Parathyroid adenoma (tissue), 2 donors: Measurements from ENCODE around the gene SLC16A12.

Experiments
- H2AFZ ChIP-seq: fragments of 300-600 bp; sonication (generic); one replicate; pipeline ENCODE4 v1.7.0; 2017; ENCODE audit warnings: antibody characterized with exemption, mild to moderate bottlenecking
- H3K27ac ChIP-seq: fragments of 300-600 bp; sonication (generic); one replicate; pipeline ENCODE4 v1.7.0; 2017
- H3K27me3 ChIP-seq: fragments of 300-600 bp; sonication (generic); one replicate; pipeline ENCODE4 v1.7.0; 2017; ENCODE audit warnings: low read length; ENCODE audit not compliant: control insufficient read depth, insufficient read depth
- H3K36me3 ChIP-seq: fragments of 300-600 bp; sonication (generic); one replicate; pipeline ENCODE4 v1.7.0; 2017; ENCODE audit warnings: low read length; ENCODE audit not compliant: control insufficient read depth, insufficient read depth
- H3K4me1 ChIP-seq: fragments of 300-600 bp; sonication (generic); one replicate; pipeline ENCODE4 v1.7.0; 2017; ENCODE audit warnings: control low read depth
- H3K4me2 ChIP-seq: fragments of 300-600 bp; sonication (generic); one replicate; pipeline ENCODE4 v1.7.0; 2017; ENCODE audit warnings: low read length
- H3K4me3 ChIP-seq: fragments of 300-600 bp; sonication (generic); one replicate; pipeline ENCODE4 v1.7.0; 2017; ENCODE audit warnings: low read depth, low read length
- H3K79me2 ChIP-seq: fragments of 300-600 bp; sonication (generic); one replicate; pipeline ENCODE4 v1.7.0; 2017; ENCODE audit warnings: control low read depth
- H3K9ac ChIP-seq: fragments of 300-600 bp; sonication (generic); one replicate; pipeline ENCODE4 v1.7.0; 2017; ENCODE audit warnings: mild to moderate bottlenecking
- H3K9me3 ChIP-seq: fragments of 300-600 bp; sonication (generic); one replicate; pipeline ENCODE4 v1.7.0; 2017; ENCODE audit warnings: low read length; ENCODE audit not compliant: control insufficient read depth
- TF ChIP-seq, protein P1 (sequence below): fragments of 300-600 bp; sonication (generic); IDR thresholded peaks from one replicate; pipeline ENCODE4 v1.7.0; 2017; ENCODE audit warnings: antibody characterized with exemption, mild to moderate bottlenecking
- donor health status: primary hyperparathyroidism.

Gene SLC16A12

DNA sequence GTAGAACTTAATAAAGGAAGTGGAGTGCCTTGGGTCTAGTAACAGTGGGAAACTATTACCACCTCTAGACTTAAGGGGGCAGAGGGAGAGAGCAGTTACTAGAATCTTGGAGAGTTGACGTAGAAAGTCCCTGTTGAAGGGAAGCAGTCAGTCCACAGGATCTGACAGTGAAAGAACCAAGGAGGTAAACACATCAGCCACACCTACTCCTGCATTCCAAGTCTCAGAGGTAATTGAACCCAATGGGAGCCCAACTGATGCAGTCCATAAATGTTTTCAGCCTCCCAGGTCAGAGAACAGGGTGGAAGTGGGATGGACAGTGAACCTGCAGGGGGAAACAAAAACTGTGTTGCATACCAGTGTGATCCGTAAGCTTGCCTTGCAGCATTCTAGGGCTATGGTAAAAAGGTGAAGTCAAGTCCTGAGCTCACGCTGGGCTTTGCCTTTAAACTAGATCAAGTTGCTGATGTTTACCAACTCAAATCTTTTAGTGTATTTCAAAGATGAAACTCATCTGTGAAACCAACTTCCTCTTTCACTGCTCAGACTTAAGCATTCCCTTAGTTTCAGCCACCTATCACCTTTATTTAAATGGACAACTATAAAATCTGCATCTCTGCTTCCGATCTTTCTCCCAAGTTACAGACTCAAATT lies 57.2 kb downstream of the SLC16A12 start:
- peaks cover 16% of the 10 kb centered on the region for H3K4me1 ChIP-seq
- TF ChIP-seq, protein P1, sequence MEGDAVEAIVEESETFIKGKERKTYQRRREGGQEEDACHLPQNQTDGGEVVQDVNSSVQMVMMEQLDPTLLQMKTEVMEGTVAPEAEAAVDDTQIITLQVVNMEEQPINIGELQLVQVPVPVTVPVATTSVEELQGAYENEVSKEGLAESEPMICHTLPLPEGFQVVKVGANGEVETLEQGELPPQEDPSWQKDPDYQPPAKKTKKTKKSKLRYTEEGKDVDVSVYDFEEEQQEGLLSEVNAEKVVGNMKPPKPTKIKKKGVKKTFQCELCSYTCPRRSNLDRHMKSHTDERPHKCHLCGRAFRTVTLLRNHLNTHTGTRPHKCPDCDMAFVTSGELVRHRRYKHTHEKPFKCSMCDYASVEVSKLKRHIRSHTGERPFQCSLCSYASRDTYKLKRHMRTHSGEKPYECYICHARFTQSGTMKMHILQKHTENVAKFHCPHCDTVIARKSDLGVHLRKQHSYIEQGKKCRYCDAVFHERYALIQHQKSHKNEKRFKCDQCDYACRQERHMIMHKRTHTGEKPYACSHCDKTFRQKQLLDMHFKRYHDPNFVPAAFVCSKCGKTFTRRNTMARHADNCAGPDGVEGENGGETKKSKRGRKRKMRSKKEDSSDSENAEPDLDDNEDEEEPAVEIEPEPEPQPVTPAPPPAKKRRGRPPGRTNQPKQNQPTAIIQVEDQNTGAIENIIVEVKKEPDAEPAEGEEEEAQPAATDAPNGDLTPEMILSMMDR: no peak

DNA sequence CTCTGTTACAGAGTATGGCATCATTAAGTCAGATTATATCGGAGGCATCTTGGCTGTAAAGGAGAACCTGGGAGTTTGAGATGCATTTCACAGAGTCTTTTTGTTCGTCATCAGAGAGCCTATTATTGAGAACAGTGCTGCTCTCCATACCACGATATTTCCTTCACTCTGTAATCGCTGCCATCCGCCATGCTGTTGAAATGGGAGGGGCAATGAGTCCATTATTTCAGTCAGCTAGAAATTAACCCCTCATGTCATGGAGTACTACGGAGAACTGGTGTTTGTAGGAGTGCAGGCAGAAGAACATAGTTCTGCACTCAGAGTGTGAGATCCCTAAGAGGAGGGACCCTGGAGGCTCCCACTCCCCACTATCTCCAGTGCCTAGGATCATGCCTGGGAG lies 59.2 kb downstream of the SLC16A12 start:
- Histone ChIP-seq H3K27me3 (no peaks in the 10 kb centered on the region), H2AFZ (peak overlapping the region; percentile 54), H3K9me3 (no peaks in the 10 kb centered on the region), H3K4me1 (peaks cover 16% of the 10 kb centered on the region), H3K79me2 (no peaks in the 10 kb centered on the region), H3K9ac (no peak overlapping the region), H3K4me3 (peak overlapping the region; percentile 14), H3K27ac (peak overlapping the region; percentile 40), H3K36me3 (no peaks in the 10 kb centered on the region), H3K4me2 (peak overlapping the region; percentile 13)
- TF ChIP-seq, protein P1: no peak

More for the DNA sequence above, 57.2 kb downstream of the SLC16A12 start:
- no peaks in the 10 kb centered on the region for H3K9me3 ChIP-seq
- no peak overlapping the region for H3K4me3 ChIP-seq
- no peaks in the 10 kb centered on the region for H3K36me3 ChIP-seq
- no peaks in the 10 kb centered on the region for H3K27me3 ChIP-seq
- no peak overlapping the region for H2AFZ ChIP-seq
- no peaks in the 10 kb centered on the region for H3K79me2 ChIP-seq
- H3K4me2 ChIP-seq: no peak overlapping the region
- no peak overlapping the region for H3K9ac ChIP-seq
- H3K27ac ChIP-seq: no peak overlapping the region

DNA sequence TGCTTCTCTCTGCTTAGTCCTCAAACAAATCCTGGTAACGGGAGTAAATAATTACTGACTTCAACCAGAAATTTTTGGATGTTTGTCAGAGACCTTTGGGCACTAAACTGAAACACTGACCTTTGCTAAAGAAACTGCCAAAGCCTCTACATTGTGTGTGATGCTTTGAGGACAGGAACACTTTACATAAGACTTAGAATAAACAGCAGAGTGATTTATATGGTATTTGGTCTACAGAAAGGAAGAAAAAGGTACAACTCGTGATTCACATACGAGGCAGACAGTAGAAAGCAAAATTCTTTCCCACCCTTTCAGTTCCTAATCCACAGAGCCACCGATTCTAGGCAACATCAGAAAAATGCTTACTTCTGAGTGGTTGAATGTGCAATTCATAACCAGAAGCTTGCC lies 59.8 kb downstream of the SLC16A12 start:
- Histone ChIP-seq H3K36me3 (no peaks in the 10 kb centered on the region), H3K27ac (peak overlapping the region; percentile 40), H3K4me3 (no peak overlapping the region), H3K4me2 (no peak overlapping the region), H2AFZ (peak overlapping the region; percentile 54), H3K79me2 (no peaks in the 10 kb centered on the region), H3K4me1 (peaks cover 16% of the 10 kb centered on the region), H3K27me3 (no peaks in the 10 kb centered on the region), H3K9ac (no peak overlapping the region), H3K9me3 (no peaks in the 10 kb centered on the region)
- TF ChIP-seq, protein P1: no peak

DNA sequence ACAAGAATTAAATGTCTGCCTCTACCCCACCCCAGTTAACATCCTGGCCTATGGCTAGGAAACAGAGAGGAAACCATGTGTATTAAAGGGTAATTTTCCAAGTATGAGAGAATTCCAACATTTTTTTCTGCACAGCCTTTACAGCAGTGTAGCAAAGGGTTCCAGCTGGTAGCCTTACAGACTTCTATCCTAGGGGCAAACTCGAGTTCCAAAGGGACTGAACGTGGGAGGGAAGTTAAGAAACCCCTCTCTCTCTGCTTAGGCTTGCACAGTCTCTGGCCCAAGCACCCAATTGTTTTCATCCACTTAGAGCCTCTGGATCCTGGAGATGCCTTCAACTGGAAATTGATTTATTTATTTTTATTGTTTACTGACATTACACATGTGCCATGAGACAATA lies 60.3 kb downstream of the SLC16A12 start:
- H3K27me3 ChIP-seq: no peaks in the 10 kb centered on the region
- no peaks in the 10 kb centered on the region for H3K36me3 ChIP-seq
- H3K9ac ChIP-seq: no peak overlapping the region
- no peak overlapping the region for H3K4me2 ChIP-seq
- H3K4me3 ChIP-seq: no peak overlapping the region
- TF ChIP-seq, protein P1: no peak
- H3K4me1 ChIP-seq: peaks cover 16% of the 10 kb centered on the region
- no peaks in the 10 kb centered on the region for H3K79me2 ChIP-seq
- H3K27ac ChIP-seq: peak overlapping the region; percentile 40
- H3K9me3 ChIP-seq: no peaks in the 10 kb centered on the region
- peak overlapping the region; percentile 54 for H2AFZ ChIP-seq

DNA sequence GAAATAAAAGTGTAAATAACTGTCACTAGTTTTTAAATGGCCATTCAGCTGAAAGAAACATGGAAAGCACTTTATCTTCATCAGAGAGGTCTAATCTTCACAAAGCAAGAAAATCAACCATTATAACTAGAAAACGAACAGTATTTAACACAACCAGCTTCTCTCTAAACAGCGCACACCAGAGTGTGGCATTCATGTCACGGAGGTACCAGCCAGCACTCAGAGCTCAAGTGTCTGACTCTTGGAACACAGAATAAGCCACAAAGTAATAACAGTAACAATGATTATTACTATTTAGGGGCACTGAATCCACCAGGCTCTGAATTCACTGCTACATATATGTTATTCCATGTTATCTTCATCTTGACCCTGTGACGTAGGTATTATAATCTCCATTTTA lies 60.9 kb downstream of the SLC16A12 start:
- Histone ChIP-seq H3K79me2 (no peaks in the 10 kb centered on the region), H3K4me1 (peaks cover 16% of the 10 kb centered on the region), H3K4me3 (no peak overlapping the region), H3K4me2 (no peak overlapping the region), H3K9ac (no peak overlapping the region), H3K27ac (no peak overlapping the region), H3K27me3 (no peaks in the 10 kb centered on the region), H2AFZ (no peak overlapping the region), H3K9me3 (no peaks in the 10 kb centered on the region), H3K36me3 (no peaks in the 10 kb centered on the region)
- TF ChIP-seq, protein P1: no peak
